Skeletal muscle satellite cell (primary cell): ENCODE measurements around the gene REP15.

Source experiments
- H3K27me3 ChIP-seq: 2 replicates; pipeline ENCODE4 v1.7.0; 2013; ENCODE audit warnings: low read length; ENCODE audit not compliant: control insufficient read depth, insufficient read depth
- H3K36me3 ChIP-seq: 2 replicates; pipeline ENCODE4 v1.7.0; 2013; ENCODE audit warnings: mild to moderate bottlenecking, control low read depth, low read length; ENCODE audit not compliant: insufficient read depth
- H3K4me1 ChIP-seq: 2 replicates; pipeline ENCODE4 v1.7.0; 2013; ENCODE audit warnings: low read length; ENCODE audit not compliant: control insufficient read depth, insufficient read depth
- H3K4me2 ChIP-seq: 2 replicates; pipeline ENCODE4 v1.7.0; 2013; ENCODE audit warnings: mild to moderate bottlenecking, low read length
- H3K4me3 ChIP-seq: 2 replicates; pipeline ENCODE4 v1.7.0; 2013; ENCODE audit warnings: low read length
- H3K9ac ChIP-seq: 2 replicates; pipeline ENCODE4 v1.7.0; 2013; ENCODE audit warnings: mild to moderate bottlenecking, low read depth, low read length, moderate library complexity
- H3K9me3 ChIP-seq: replicated peaks from 2 replicates; pipeline ENCODE4 v1.7.0; 2013; ENCODE audit warnings: mild to moderate bottlenecking, control low read depth, low read length

The REP15 gene

DNA sequence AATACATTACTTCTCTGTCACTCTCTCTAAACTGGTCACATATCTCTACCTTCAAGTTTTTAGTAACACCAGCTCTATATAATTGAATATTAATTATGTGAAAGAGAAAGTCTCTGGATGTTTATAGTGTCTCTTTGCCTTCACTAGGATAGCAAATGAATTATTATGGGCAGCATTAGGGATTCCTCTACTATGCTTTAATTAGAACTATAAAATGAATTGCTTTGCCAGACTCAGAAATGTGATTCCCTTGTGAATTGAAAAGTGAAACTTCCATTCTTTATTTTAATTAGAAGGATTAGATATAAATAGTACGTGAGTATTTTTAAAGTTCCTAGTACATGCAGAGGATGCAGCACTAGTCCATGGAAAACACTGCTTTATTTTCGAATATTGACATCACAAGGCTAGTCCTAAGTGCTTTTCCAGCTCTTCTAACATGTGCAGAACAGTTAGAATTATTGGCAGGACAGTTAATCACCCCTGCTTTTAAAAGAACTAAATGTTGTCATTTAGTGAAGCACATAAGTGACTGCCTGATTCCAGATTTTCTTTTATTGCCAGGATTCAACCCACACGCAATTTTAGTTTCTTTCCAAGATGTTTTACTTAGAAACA, 23.0 kb upstream of the REP15 start:
- no peak overlapping the region for H3K4me3 ChIP-seq
- no peaks in the 10 kb centered on the region for H3K27me3 ChIP-seq
- no peak overlapping the region for H3K9ac ChIP-seq
- H3K4me1 ChIP-seq = peaks cover under 1% of the 10 kb centered on the region
- peaks cover 84% of the 10 kb centered on the region for H3K36me3 ChIP-seq
- no peak overlapping the region for H3K4me2 ChIP-seq
- H3K9me3 ChIP-seq = no peaks in the 10 kb centered on the region

DNA sequence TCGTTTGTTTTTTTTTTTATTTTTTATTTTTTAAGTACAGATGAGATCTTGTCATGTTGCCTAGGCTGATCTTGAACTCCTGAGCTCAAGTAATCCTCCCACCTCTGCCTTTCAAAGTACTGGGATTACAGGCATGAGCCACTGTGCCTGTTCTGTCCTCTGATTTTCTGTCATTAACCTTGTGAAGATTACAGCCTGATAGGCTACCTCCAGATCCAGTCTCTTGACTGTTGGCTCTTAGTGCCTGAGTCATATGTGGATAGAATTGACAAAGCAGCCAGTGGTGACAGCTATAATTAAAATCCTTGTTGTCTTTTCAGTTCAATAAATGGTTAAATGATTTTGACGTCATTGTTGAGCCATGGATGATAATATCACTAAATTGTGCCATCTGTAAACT, 21.3 kb upstream of the REP15 start:
- Histone ChIP-seq H3K4me3 (no peak overlapping the region), H3K4me1 (no peaks in the 10 kb centered on the region), H3K9ac (no peak overlapping the region), H3K27me3 (no peaks in the 10 kb centered on the region), H3K36me3 (peaks cover 81% of the 10 kb centered on the region), H3K4me2 (no peak overlapping the region), H3K9me3 (no peaks in the 10 kb centered on the region)

DNA sequence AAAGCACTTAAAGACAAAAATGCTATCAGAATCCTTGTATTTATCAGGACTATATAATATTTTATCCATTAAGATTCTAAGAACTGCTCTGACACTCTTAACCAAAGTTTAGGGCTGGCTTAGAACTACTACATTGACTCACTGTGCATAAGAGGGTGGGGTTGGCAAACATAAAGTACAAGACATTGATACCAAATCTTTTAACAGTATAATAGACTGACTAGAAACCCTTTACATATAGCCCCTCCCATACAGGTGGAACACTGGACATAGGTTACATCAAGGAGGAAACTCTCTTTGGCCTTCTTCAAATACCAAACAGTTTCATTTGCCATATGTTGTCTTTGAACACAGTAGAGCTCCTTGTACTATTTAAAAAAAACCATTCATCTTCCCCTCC, 15.6 kb upstream of the REP15 start:
- H3K36me3 ChIP-seq = peaks cover 81% of the 10 kb centered on the region
- no peak overlapping the region for H3K4me2 ChIP-seq

DNA sequence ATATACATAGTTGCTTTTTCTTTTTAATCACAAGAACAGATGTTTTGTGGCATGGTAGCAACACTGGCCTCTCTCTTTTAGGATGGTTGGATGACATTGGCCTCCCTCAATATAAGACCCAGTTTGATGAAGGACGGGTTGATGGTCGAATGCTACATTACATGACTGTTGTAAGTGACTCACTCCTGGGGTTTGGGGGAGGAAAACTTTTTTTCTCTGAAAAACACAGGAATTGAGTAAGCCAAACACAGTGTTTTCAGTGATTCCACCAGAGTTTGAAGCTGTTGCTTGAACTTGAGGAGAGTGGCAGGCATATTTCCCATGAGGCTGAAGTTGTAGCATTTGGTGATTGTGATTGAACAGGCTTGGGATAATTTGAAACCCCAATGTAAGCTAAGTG, 13.7 kb upstream of the REP15 start:
- H3K4me1 ChIP-seq = no peaks in the 10 kb centered on the region
- no peaks in the 10 kb centered on the region for H3K9me3 ChIP-seq
- H3K36me3 ChIP-seq = peaks cover 78% of the 10 kb centered on the region
- no peaks in the 10 kb centered on the region for H3K27me3 ChIP-seq
- H3K4me2 ChIP-seq = no peak overlapping the region
- H3K4me3 ChIP-seq = no peak overlapping the region
- H3K9ac ChIP-seq = no peak overlapping the region

More for the DNA sequence above, 15.6 kb upstream of the REP15 start:
- Histone ChIP-seq H3K9me3 (no peaks in the 10 kb centered on the region), H3K4me1 (no peaks in the 10 kb centered on the region), H3K9ac (no peak overlapping the region), H3K27me3 (no peaks in the 10 kb centered on the region), H3K4me3 (no peak overlapping the region)

DNA sequence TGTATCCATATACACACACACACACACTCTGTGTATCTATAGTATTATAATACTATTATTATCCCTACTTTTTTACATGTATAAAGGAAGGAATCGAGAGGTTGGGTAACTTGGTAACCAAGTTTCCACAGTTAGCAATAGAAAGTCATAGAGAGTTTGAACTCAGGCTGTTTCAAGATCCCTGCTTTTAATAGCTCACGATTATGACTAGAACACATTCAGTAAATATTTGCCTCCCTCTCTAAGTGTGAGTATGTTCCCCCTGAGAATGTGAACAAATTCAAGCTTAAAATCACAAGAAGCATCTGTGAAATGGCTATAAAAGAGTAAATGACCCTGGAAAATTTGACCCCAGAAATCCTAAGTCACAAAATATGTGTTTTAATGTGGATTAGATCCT, 11.0 kb upstream of the REP15 start:
- no peaks in the 10 kb centered on the region for H3K9me3 ChIP-seq
- no peak overlapping the region for H3K4me3 ChIP-seq
- H3K36me3 ChIP-seq = peaks cover 81% of the 10 kb centered on the region
- no peaks in the 10 kb centered on the region for H3K4me1 ChIP-seq
- no peak overlapping the region for H3K9ac ChIP-seq
- no peaks in the 10 kb centered on the region for H3K27me3 ChIP-seq
- no peak overlapping the region for H3K4me2 ChIP-seq

DNA sequence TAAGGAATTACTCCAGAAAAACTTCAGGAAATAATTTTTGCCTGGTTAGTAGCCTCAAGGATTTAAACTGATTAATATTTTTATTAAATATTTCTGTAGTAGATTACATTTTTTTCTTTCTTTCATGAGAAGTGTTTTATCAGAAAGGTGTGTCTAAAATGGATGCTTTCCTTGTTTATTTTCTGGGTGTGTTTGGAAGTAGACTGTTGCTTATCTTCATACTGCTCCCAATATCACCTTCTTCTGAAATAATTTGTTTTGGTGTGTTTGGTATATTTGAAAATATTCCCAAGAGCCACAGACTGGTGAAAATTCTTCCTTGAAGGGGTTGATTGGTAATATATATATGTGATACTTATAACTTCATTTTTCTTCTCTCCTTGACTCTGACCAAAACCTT, 10.1 kb upstream of the REP15 start:
- Histone ChIP-seq H3K9ac (no peak overlapping the region), H3K27me3 (no peaks in the 10 kb centered on the region), H3K36me3 (peaks cover 82% of the 10 kb centered on the region), H3K4me2 (no peak overlapping the region), H3K9me3 (no peaks in the 10 kb centered on the region), H3K4me1 (no peaks in the 10 kb centered on the region), H3K4me3 (no peak overlapping the region)

DNA sequence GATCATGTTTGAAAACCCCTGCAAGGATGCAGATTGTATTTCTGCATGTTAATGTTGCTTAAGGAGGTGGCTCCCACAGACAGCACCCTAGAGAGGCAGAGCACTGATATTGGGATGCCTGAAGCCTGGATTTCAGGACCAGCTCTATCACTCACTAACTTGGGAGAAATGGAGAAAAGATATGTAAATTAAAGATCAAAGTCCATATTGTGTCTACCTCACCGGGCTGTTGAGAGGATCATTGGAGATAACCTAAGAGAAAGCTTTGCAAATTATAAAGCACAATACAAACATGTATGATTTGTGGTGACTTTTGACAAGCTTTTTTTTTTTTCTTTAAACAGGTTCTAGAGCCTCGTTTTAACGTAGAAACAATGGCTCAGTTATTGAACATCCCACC, 7.6 kb upstream of the REP15 start:
- Histone ChIP-seq H3K4me1 (no peaks in the 10 kb centered on the region), H3K9ac (no peak overlapping the region), H3K9me3 (no peaks in the 10 kb centered on the region), H3K4me2 (no peak overlapping the region), H3K36me3 (peaks cover 85% of the 10 kb centered on the region), H3K27me3 (no peaks in the 10 kb centered on the region), H3K4me3 (no peak overlapping the region)

DNA sequence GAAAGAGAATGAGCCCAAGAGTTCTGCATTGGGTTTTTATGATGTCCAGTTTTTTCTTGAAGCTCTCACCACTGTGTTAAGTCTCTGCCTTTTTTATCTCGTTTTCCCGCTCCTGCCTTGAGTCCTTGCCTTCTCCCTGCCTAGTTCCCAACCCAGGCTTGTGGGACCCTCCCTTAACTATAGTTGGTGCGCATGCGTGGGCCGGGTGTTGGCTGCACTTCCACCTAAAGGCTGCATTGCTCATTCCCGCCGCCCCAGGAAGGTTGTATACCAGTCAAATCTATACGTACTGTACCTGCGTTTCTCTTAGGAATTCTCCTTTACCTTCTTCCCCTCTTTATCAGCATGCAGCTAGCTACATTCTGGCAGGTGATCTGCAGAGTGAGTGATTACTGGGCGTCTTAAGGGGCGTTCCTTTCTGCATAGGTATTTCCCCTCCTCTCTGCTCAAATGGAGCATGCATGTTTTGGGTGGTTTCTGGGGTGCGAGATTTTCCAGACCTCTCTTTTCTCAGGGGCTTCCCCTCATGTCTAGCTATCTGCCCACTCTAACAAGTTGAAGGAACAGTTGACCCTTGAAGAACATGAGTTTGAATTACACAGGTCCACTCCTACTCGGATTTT, 6.6 kb upstream of the REP15 start:
- no peak overlapping the region for H3K4me2 ChIP-seq
- H3K9ac ChIP-seq = no peak overlapping the region
- H3K4me3 ChIP-seq = no peak overlapping the region
- no peaks in the 10 kb centered on the region for H3K27me3 ChIP-seq
- no peaks in the 10 kb centered on the region for H3K9me3 ChIP-seq
- H3K4me1 ChIP-seq = no peaks in the 10 kb centered on the region
- peaks cover 88% of the 10 kb centered on the region for H3K36me3 ChIP-seq

DNA sequence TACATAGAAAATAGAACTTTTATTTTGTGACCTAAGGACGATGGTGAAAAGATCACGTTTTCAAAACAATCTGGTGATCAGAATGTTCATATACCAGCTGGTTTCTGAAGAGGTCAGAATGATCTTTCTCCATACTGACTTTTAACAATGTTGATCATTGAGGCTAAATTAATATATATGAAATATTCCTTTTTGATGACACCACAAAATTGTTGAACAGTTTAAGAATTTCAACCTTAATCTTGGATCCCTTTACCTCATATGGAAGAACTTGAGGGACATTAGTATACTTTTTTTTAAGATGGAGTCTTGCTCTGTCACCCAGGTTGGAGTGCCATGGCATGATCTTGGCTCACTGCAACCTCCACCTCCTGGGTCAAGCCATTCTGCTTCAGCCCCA, 2.8 kb upstream of the REP15 start:
- H3K36me3 ChIP-seq = peaks cover 75% of the 10 kb centered on the region
- no peaks in the 10 kb centered on the region for H3K4me1 ChIP-seq
- H3K9ac ChIP-seq = no peak overlapping the region
- H3K4me3 ChIP-seq = no peak overlapping the region
- H3K27me3 ChIP-seq = no peaks in the 10 kb centered on the region
- no peak overlapping the region for H3K4me2 ChIP-seq
- H3K9me3 ChIP-seq = no peaks in the 10 kb centered on the region

DNA sequence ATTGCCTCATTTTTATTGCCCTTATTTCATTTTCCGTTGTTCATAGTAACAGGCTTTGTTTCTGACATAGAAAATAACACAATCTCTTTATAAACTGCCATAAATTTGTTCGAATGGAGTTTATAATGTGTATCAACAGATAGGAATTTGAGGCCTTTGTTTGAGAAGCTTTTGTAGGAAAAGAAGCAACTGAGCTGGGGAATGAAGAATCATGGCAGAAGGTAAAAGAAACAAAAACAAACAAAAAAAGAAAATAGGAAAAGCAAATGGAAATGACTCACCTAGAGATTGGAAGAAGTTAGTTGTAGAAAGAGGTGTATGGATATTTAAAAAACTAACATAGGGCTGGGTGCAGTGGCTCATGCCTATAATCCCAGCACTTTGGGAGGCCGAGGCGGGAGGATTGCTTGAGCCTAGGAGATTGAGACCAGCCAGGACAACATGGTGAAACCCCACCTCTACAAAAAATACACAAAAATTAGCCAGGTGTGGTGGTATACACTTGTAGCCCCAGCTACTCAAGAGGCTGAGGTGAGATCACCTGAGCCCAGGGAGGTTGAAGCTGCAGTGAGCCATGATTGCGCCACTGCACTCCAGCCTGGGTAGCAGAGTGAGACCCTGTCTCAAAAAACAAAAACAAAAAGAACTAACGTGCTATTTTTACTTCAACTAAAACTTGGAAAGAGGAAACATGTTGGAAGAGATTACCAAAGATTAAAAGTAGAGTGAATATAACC, 523 bp upstream of the REP15 start:
- no peak overlapping the region for H3K4me2 ChIP-seq
- H3K9ac ChIP-seq = no peak overlapping the region
- H3K36me3 ChIP-seq = peaks cover 56% of the 10 kb centered on the region
- H3K4me3 ChIP-seq = no peak overlapping the region
- no peaks in the 10 kb centered on the region for H3K4me1 ChIP-seq
- H3K27me3 ChIP-seq = no peaks in the 10 kb centered on the region
- H3K9me3 ChIP-seq = no peaks in the 10 kb centered on the region

DNA sequence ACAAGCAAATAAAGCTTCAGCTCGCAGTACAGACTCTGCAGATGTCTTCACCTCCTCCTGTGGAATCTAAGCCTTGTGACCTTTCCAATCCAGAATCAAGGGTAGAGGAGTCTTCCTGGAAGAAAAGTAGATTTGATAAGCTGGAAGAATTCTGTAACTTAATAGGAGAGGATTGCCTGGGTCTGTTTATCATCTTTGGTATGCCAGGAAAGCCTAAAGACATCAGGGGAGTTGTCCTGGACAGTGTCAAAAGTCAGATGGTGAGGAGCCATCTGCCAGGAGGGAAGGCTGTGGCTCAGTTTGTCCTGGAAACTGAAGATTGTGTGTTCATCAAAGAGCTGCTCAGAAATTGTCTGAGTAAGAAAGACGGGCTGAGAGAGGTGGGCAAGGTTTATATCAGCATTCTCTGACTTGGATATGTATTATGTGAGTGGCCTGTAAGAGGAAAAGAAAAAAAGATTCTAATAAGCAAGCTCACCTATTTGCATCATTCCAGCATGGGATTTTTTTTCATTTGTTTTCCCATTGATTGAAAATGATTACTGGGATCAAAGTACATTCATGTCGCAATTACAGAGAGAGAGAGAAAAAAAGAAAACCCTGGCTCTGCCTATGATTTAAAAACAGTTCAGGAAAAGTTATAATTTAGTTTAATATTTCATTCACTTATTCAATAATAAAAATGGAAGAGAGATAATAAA, 767 bp downstream of the REP15 start:
- Histone ChIP-seq H3K9ac (no peak overlapping the region), H3K4me3 (no peak overlapping the region), H3K4me2 (no peak overlapping the region), H3K4me1 (no peaks in the 10 kb centered on the region), H3K27me3 (no peaks in the 10 kb centered on the region), H3K36me3 (peaks cover 43% of the 10 kb centered on the region), H3K9me3 (no peaks in the 10 kb centered on the region)
